Measurements from ENCODE around the gene MACROD2.

The MACROD2 gene

GRCh38 chr20:15411781-15412180 lies 1416.5 kb downstream of the MACROD2 start:
- H3K27me3 Mint-ChIP-seq (ENCODE audit: low read depth) = no peaks in the 10 kb centered on the region
- peaks cover 17% of the 10 kb centered on the region for H3K9me3 Mint-ChIP-seq
- H3K4me1 Mint-ChIP-seq (ENCODE audit: low read depth) = no peaks in the 10 kb centered on the region
- no peak overlapping the region for H3K27ac Mint-ChIP-seq
- no peaks in the 10 kb centered on the region for H3K36me3 Mint-ChIP-seq (ENCODE audit: low read depth)
- H3K4me3 Mint-ChIP-seq = no peak overlapping the region

- no peaks in the 10 kb centered on the region for H3K27me3 Mint-ChIP-seq (ENCODE audit: low read depth)
Observed at GRCh38 chr20:15415908-15416307, 1420.6 kb downstream of the MACROD2 start.

GRCh38 chr20:15419856-15420255 lies 1424.5 kb downstream of the MACROD2 start:
- H3K27ac Mint-ChIP-seq = no peak overlapping the region
- H3K36me3 Mint-ChIP-seq (ENCODE audit: low read depth) = no peaks in the 10 kb centered on the region
- no peaks in the 10 kb centered on the region for H3K27me3 Mint-ChIP-seq (ENCODE audit: low read depth)
- no peaks in the 10 kb centered on the region for H3K4me1 Mint-ChIP-seq (ENCODE audit: low read depth)
- no peak overlapping the region for H3K4me3 Mint-ChIP-seq
- H3K9me3 Mint-ChIP-seq = peaks cover 9% of the 10 kb centered on the region

More at GRCh38 chr20:15415908-15416307, 1420.6 kb downstream of the MACROD2 start:
- no peak overlapping the region for H3K27ac Mint-ChIP-seq
- H3K4me1 Mint-ChIP-seq (ENCODE audit: low read depth) = no peaks in the 10 kb centered on the region
- H3K9me3 Mint-ChIP-seq = peaks cover 15% of the 10 kb centered on the region
- no peak overlapping the region for H3K4me3 Mint-ChIP-seq
- H3K36me3 Mint-ChIP-seq (ENCODE audit: low read depth) = no peaks in the 10 kb centered on the region

- Mint-ChIP-seq H3K4me3 (no peak overlapping the region), H3K9me3 (peaks cover 13% of the 10 kb centered on the region), H3K4me1 (ENCODE audit: low read depth) (no peaks in the 10 kb centered on the region), H3K36me3 (ENCODE audit: low read depth) (no peaks in the 10 kb centered on the region), H3K27me3 (ENCODE audit: low read depth) (no peaks in the 10 kb centered on the region), H3K27ac (no peak overlapping the region)
Observed at GRCh38 chr20:15422966-15423365, 1427.7 kb downstream of the MACROD2 start.

GRCh38 chr20:15439551-15439950 lies 1444.2 kb downstream of the MACROD2 start:
- no peaks in the 10 kb centered on the region for H3K36me3 Mint-ChIP-seq (ENCODE audit: low read depth)
- H3K4me3 Mint-ChIP-seq = no peak overlapping the region
- H3K27me3 Mint-ChIP-seq (ENCODE audit: low read depth) = no peaks in the 10 kb centered on the region

GRCh38 chr20:15440049-15440820 lies 1444.9 kb downstream of the MACROD2 start:
- Mint-ChIP-seq H3K4me3 (no peak overlapping the region), H3K27ac (no peak overlapping the region), H3K36me3 (ENCODE audit: low read depth) (no peaks in the 10 kb centered on the region), H3K9me3 (peaks cover 17% of the 10 kb centered on the region), H3K4me1 (ENCODE audit: low read depth) (no peaks in the 10 kb centered on the region), H3K27me3 (ENCODE audit: low read depth) (no peaks in the 10 kb centered on the region)

More at GRCh38 chr20:15439551-15439950, 1444.2 kb downstream of the MACROD2 start:
- no peak overlapping the region for H3K27ac Mint-ChIP-seq
- H3K9me3 Mint-ChIP-seq = peaks cover 16% of the 10 kb centered on the region
- no peaks in the 10 kb centered on the region for H3K4me1 Mint-ChIP-seq (ENCODE audit: low read depth)

- H3K4me3 Mint-ChIP-seq = no peak overlapping the region
- no peaks in the 10 kb centered on the region for H3K27me3 Mint-ChIP-seq (ENCODE audit: low read depth)
- H3K9me3 Mint-ChIP-seq = peaks cover 7% of the 10 kb centered on the region
- no peak overlapping the region for H3K27ac Mint-ChIP-seq
- H3K36me3 Mint-ChIP-seq (ENCODE audit: low read depth) = no peaks in the 10 kb centered on the region
- no peaks in the 10 kb centered on the region for H3K4me1 Mint-ChIP-seq (ENCODE audit: low read depth)
Observed at GRCh38 chr20:15445056-15445840, 1449.9 kb downstream of the MACROD2 start.

GRCh38 chr20:15446373-15446772 lies 1451.1 kb downstream of the MACROD2 start:
- H3K9me3 Mint-ChIP-seq = peaks cover 7% of the 10 kb centered on the region
- no peak overlapping the region for H3K27ac Mint-ChIP-seq
- H3K27me3 Mint-ChIP-seq (ENCODE audit: low read depth) = no peaks in the 10 kb centered on the region
- no peaks in the 10 kb centered on the region for H3K4me1 Mint-ChIP-seq (ENCODE audit: low read depth)
- H3K36me3 Mint-ChIP-seq (ENCODE audit: low read depth) = no peaks in the 10 kb centered on the region
- no peak overlapping the region for H3K4me3 Mint-ChIP-seq

- Mint-ChIP-seq H3K9me3 (peaks cover 7% of the 10 kb centered on the region), H3K27ac (no peak overlapping the region), H3K36me3 (ENCODE audit: low read depth) (no peaks in the 10 kb centered on the region), H3K4me1 (ENCODE audit: low read depth) (no peaks in the 10 kb centered on the region), H3K4me3 (no peak overlapping the region), H3K27me3 (ENCODE audit: low read depth) (no peaks in the 10 kb centered on the region)
Observed at GRCh38 chr20:15447549-15447948, 1452.2 kb downstream of the MACROD2 start.

- no peak overlapping the region for H3K27ac Mint-ChIP-seq
- H3K36me3 Mint-ChIP-seq (ENCODE audit: low read depth) = no peaks in the 10 kb centered on the region
- H3K27me3 Mint-ChIP-seq (ENCODE audit: low read depth) = no peaks in the 10 kb centered on the region
- H3K4me1 Mint-ChIP-seq (ENCODE audit: low read depth) = no peaks in the 10 kb centered on the region
- H3K4me3 Mint-ChIP-seq = no peak overlapping the region
- H3K9me3 Mint-ChIP-seq = peaks cover 5% of the 10 kb centered on the region
Observed at GRCh38 chr20:15449061-15449460, 1453.7 kb downstream of the MACROD2 start.

GRCh38 chr20:15451241-15451640 lies 1455.9 kb downstream of the MACROD2 start:
- H3K4me1 Mint-ChIP-seq (ENCODE audit: low read depth) = no peaks in the 10 kb centered on the region
- H3K9me3 Mint-ChIP-seq = no peaks in the 10 kb centered on the region
- no peak overlapping the region for H3K27ac Mint-ChIP-seq
- H3K27me3 Mint-ChIP-seq (ENCODE audit: low read depth) = no peaks in the 10 kb centered on the region
- no peaks in the 10 kb centered on the region for H3K36me3 Mint-ChIP-seq (ENCODE audit: low read depth)
- H3K4me3 Mint-ChIP-seq = no peak overlapping the region

- Mint-ChIP-seq H3K4me3 (no peak overlapping the region), H3K4me1 (ENCODE audit: low read depth) (no peaks in the 10 kb centered on the region), H3K27ac (no peak overlapping the region), H3K9me3 (peaks cover 6% of the 10 kb centered on the region), H3K36me3 (ENCODE audit: low read depth) (no peaks in the 10 kb centered on the region), H3K27me3 (ENCODE audit: low read depth) (no peaks in the 10 kb centered on the region)
Observed at GRCh38 chr20:15455279-15455678, 1460.0 kb downstream of the MACROD2 start.

- peaks cover 21% of the 10 kb centered on the region for H3K9me3 Mint-ChIP-seq
- no peak overlapping the region for H3K4me3 Mint-ChIP-seq
- H3K4me1 Mint-ChIP-seq (ENCODE audit: low read depth) = no peaks in the 10 kb centered on the region
Observed at GRCh38 chr20:15461938-15462337, 1466.6 kb downstream of the MACROD2 start.

GRCh38 chr20:15475483-15475882 lies 1480.2 kb downstream of the MACROD2 start:
- no peaks in the 10 kb centered on the region for H3K36me3 Mint-ChIP-seq (ENCODE audit: low read depth)
- H3K27me3 Mint-ChIP-seq (ENCODE audit: low read depth) = no peaks in the 10 kb centered on the region
- H3K4me3 Mint-ChIP-seq = no peak overlapping the region
- H3K9me3 Mint-ChIP-seq = peaks cover 9% of the 10 kb centered on the region
- no peaks in the 10 kb centered on the region for H3K4me1 Mint-ChIP-seq (ENCODE audit: low read depth)
- no peak overlapping the region for H3K27ac Mint-ChIP-seq

More at GRCh38 chr20:15461938-15462337, 1466.6 kb downstream of the MACROD2 start:
- no peaks in the 10 kb centered on the region for H3K36me3 Mint-ChIP-seq (ENCODE audit: low read depth)
- no peak overlapping the region for H3K27ac Mint-ChIP-seq
- H3K27me3 Mint-ChIP-seq (ENCODE audit: low read depth) = no peaks in the 10 kb centered on the region

- Mint-ChIP-seq H3K36me3 (ENCODE audit: low read depth) (no peaks in the 10 kb centered on the region), H3K4me1 (ENCODE audit: low read depth) (no peaks in the 10 kb centered on the region), H3K4me3 (no peak overlapping the region), H3K27me3 (ENCODE audit: low read depth) (no peaks in the 10 kb centered on the region), H3K9me3 (peaks cover 9% of the 10 kb centered on the region), H3K27ac (no peak overlapping the region)
Observed at GRCh38 chr20:15476186-15476585, 1480.9 kb downstream of the MACROD2 start.
